CD14-positive monocyte (primary cell): ENCODE results near the gene ACOD1. TPM values are rescaled to one million over a fixed set of nuclear protein-coding genes. Genes with fewer than 3 reads are reported as not detected.
A peak's percentile ranks its signal among the peaks of the same experiment; 100 is the strongest.

Experiments
- DNase-seq, 3 donors: peaks; one replicate each; pipeline ENCODE4 v3.0.0-alpha.2; 2011 to 2022
- H2AFZ ChIP-seq: 2 replicates; pipeline ENCODE4 v1.6.0; 2012; ENCODE audit warnings: mild to moderate bottlenecking, low read depth, low read length, inconsistent platforms; ENCODE audit not compliant: insufficient read depth, poor library complexity, severe bottlenecking
- H3K27ac ChIP-seq, 2 donors: 1 replicate in 1 of 2; 2 replicates in 1 of 2; pipeline ENCODE4 v1.5.1; 2012 to 2013; ENCODE audit warnings: low read length in 2 of 2, control low read depth in 1 of 2, inconsistent platforms in 1 of 2, low read depth in 1 of 2, mild to moderate bottlenecking in 1 of 2
- H3K27me3 ChIP-seq, 2 donors: one replicate each; pipeline versions ENCODE4 v1.6.0 to v1.6.1; 2011 to 2013; ENCODE audit warnings: low read length in 2 of 2; ENCODE audit not compliant: control insufficient read depth in 2 of 2, insufficient read depth in 2 of 2
- H3K36me3 ChIP-seq, 2 donors: replicated peaks in 1 of 2; 1 replicate in 1 of 2; 2 replicates in 1 of 2; pipeline versions ENCODE4 v1.5.1 to v1.6.1; 2012 to 2013; ENCODE audit warnings: low read length in 2 of 2, control low read depth in 1 of 2, inconsistent platforms in 1 of 2, mild to moderate bottlenecking in 1 of 2; ENCODE audit not compliant: insufficient read depth in 2 of 2, control insufficient read depth in 1 of 2
- H3K4me1 ChIP-seq, 2 donors: 1 replicate in 1 of 2; 2 replicates in 1 of 2; pipeline versions ENCODE4 v1.5.1 to v1.6.1; 2012 to 2013; ENCODE audit warnings: low read length in 2 of 2, control low read depth in 1 of 2, inconsistent platforms in 1 of 2, mild to moderate bottlenecking in 1 of 2, moderate library complexity in 1 of 2; ENCODE audit not compliant: insufficient read depth in 2 of 2, control insufficient read depth in 1 of 2
- H3K4me2 ChIP-seq: replicated peaks from 2 replicates; pipeline ENCODE3; 2012; ENCODE audit warnings: low read length, moderate library complexity, mild to moderate bottlenecking; ENCODE audit not compliant: poor library complexity, severe bottlenecking; ENCODE audit errors: extremely low read depth
- H3K4me3 ChIP-seq, 3 experiments: fragments of 200-600 bp in 1 of 3; sonication (generic) in 1 of 3; replicated peaks in 1 of 3; 1 replicate in 2 of 3; 2 replicates in 1 of 3; pipeline ENCODE4 v1.5.1; 2011 to 2013; ENCODE audit warnings: low read length in 3 of 3, mild to moderate bottlenecking in 3 of 3, control low read depth in 2 of 3, low read depth in 2 of 3, inconsistent platforms in 1 of 3, moderate library complexity in 1 of 3
- H3K79me2 ChIP-seq: 2 replicates; pipeline ENCODE4 v1.6.0; 2012; ENCODE audit warnings: mild to moderate bottlenecking, control low read depth, inconsistent platforms, low read length, moderate library complexity; ENCODE audit not compliant: insufficient read depth
- H3K9ac ChIP-seq: 2 replicates; pipeline ENCODE4 v1.6.0; 2017; ENCODE audit warnings: low read length, mild to moderate bottlenecking; ENCODE audit not compliant: insufficient read depth, poor library complexity, severe bottlenecking
- H3K9me3 ChIP-seq, 2 donors: replicated peaks in 1 of 2; 1 replicate in 1 of 2; 2 replicates in 1 of 2; pipeline versions ENCODE4 v1.5.1 to v1.6.1; 2012 to 2013; ENCODE audit warnings: low read length in 2 of 2, control low read depth in 1 of 2; ENCODE audit not compliant: control insufficient read depth in 1 of 2, insufficient read depth in 1 of 2
- H4K20me1 ChIP-seq: 2 replicates; pipeline ENCODE4 v1.6.0; 2012; ENCODE audit warnings: mild to moderate bottlenecking, low read length, control low read depth, moderate library complexity; ENCODE audit not compliant: insufficient read depth
- H3K27ac Mint-ChIP-seq, 7 donors: one replicate each; pipeline ENCODE4 v1.8.0; 2020; ENCODE audit warnings: mild to moderate bottlenecking in 7 of 7, mixed read lengths in 7 of 7, moderate library complexity in 6 of 7, inconsistent platforms in 2 of 7
- H3K27me3 Mint-ChIP-seq, 3 donors: one replicate each; pipeline ENCODE4 v1.8.0; 2021 to 2022; ENCODE audit warnings: low read depth in 3 of 3, mild to moderate bottlenecking in 3 of 3, mixed read lengths in 3 of 3, moderate library complexity in 3 of 3, inconsistent platforms in 1 of 3
- H3K36me3 Mint-ChIP-seq, 2 donors: one replicate each; pipeline ENCODE4 v1.8.0; 2020; ENCODE audit warnings: mixed read lengths in 2 of 2, inconsistent platforms in 1 of 2, mild to moderate bottlenecking in 1 of 2
- H3K4me1 Mint-ChIP-seq: one replicate; pipeline ENCODE4 v1.8.0; 2020; ENCODE audit warnings: mild to moderate bottlenecking, mixed read lengths
- H3K4me3 Mint-ChIP-seq, 2 donors: one replicate each; pipeline ENCODE4 v1.8.0; 2020; ENCODE audit warnings: mild to moderate bottlenecking in 2 of 2, mixed read lengths in 2 of 2, moderate library complexity in 1 of 2
- H3K9me3 Mint-ChIP-seq, 7 donors: one replicate each; pipeline ENCODE4 v1.8.0; 2020 to 2022; ENCODE audit warnings: mixed read lengths in 7 of 7, mild to moderate bottlenecking in 6 of 7, moderate library complexity in 6 of 7, inconsistent platforms in 2 of 7
- WGBS: methylation state at CpG from one replicate; pipeline ENCODE4 v1.1.5; 2013; ENCODE audit warnings: missing lambda C conversion rate; ENCODE audit not compliant: insufficient coverage; 5-methylcytosine and 5-hydroxymethylcytosine counted together
- intact Hi-C, 2 donors: fragments of 100-400 bp; cut with micrococcal nuclease; formaldehyde crosslinking; loops; one replicate each; pipeline versions ENCODE4 v1.15.0 to v1.15.1; 2023
- polyA plus RNA-seq, 3 donors: library from polyadenylated mRNA; depleted of rRNA in 1 of 3; unstranded in 2 of 3; stranded (reverse) in 1 of 3; fragments of 300-500 nt in 2 of 3; fragments of >200 nt in 1 of 3; fragmentation: Illumina TruSeq in 2 of 3; gene quantifications; 1 replicate in 2 of 3; 2 replicates in 1 of 3; pipeline ENCODE4 v1.2.3, GENCODE V29; 2012 to 2021
- TF ChIP-seq, protein P1 (sequence below): fragments of 200-600 bp; IDR thresholded peaks from one replicate; pipeline ENCODE4 v1.8.0; 2022; ENCODE audit warnings: antibody characterized with exemption, mild to moderate bottlenecking

The ACOD1 gene
- polyA plus RNA-seq, 3 donors, result 0.29 TPM; not detected in 2

DNA sequence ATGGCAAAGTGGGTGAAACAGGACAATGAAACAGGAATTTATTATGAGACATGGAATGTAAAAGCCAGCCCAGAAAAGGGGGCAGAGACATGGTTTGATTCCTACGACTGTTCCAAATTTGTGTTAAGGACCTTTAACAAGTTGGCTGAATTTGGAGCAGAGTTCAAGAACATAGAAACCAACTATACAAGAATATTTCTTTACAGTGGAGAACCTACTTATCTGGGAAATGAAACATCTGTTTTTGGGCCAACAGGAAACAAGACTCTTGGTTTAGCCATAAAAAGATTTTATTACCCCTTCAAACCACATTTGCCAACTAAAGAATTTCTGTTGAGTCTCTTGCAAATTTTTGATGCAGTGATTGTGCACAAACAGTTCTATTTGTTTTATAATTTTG lies 52.2 kb downstream of the ACOD1 start:
- TF ChIP-seq, protein P1, sequence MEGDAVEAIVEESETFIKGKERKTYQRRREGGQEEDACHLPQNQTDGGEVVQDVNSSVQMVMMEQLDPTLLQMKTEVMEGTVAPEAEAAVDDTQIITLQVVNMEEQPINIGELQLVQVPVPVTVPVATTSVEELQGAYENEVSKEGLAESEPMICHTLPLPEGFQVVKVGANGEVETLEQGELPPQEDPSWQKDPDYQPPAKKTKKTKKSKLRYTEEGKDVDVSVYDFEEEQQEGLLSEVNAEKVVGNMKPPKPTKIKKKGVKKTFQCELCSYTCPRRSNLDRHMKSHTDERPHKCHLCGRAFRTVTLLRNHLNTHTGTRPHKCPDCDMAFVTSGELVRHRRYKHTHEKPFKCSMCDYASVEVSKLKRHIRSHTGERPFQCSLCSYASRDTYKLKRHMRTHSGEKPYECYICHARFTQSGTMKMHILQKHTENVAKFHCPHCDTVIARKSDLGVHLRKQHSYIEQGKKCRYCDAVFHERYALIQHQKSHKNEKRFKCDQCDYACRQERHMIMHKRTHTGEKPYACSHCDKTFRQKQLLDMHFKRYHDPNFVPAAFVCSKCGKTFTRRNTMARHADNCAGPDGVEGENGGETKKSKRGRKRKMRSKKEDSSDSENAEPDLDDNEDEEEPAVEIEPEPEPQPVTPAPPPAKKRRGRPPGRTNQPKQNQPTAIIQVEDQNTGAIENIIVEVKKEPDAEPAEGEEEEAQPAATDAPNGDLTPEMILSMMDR, result no peak
- peak overlapping the region in 1 of 2 donors; percentile 13 for H3K27ac ChIP-seq
- H3K4me1 Mint-ChIP-seq, result peaks cover 2% of the 10 kb centered on the region
- peaks cover 52 to 73% of the 10 kb centered on the region in 2 donors for H3K36me3 Mint-ChIP-seq
- no peak for DNase-seq
- no CpG with 5 or more reads among the region's 1 CpG for WGBS
- no peaks in the 10 kb centered on the region for H3K27me3 ChIP-seq
- H3K4me3 ChIP-seq, result no peak overlapping the region
- no peak overlapping the region for H2AFZ ChIP-seq
- no peak overlapping the region for H3K4me3 Mint-ChIP-seq
- peaks cover 53% of the 10 kb centered on the region for H4K20me1 ChIP-seq
- no peaks in the 10 kb centered on the region for H3K4me1 ChIP-seq
- H3K4me2 ChIP-seq, result no peak overlapping the region
- intact Hi-C loops, result no loop called here
- H3K9me3 Mint-ChIP-seq, result no peaks in the 10 kb centered on the region
- H3K27ac Mint-ChIP-seq, result no peak overlapping the region
- H3K9ac ChIP-seq, result no peak overlapping the region
- peaks cover 40 to 88% of the 10 kb centered on the region in 2 donors for H3K36me3 ChIP-seq
- no peaks in the 10 kb centered on the region for H3K9me3 ChIP-seq
- H3K79me2 ChIP-seq, result peaks cover 14% of the 10 kb centered on the region
- no peaks in the 10 kb centered on the region for H3K27me3 Mint-ChIP-seq

DNA sequence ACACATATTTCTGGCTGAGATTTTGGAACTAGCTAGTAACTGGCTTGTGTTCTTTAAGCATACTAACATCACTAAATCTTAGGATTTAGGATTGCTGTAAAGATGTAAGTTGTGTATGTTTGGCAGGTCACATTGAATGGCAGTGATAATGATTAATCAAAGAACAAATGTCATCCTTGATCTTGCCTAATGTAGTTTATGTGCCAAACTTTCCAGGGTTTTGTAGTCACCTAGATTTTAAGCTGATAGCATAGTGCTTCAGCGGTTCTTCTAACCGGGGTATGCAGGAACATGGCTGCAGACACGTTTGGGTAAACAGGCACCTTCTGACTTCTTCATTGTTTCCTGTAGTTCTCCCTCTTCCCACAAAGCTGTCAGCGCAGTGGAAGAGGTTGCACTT lies 53.2 kb downstream of the ACOD1 start:
- no peak overlapping the region for H3K4me3 ChIP-seq
- peaks cover 15% of the 10 kb centered on the region for H3K79me2 ChIP-seq
- intact Hi-C loops, result no loop called here
- peaks cover 63% of the 10 kb centered on the region for H4K20me1 ChIP-seq
- no peaks in the 10 kb centered on the region for H3K9me3 ChIP-seq
- no peak overlapping the region for H2AFZ ChIP-seq
- no peaks in the 10 kb centered on the region for H3K4me1 ChIP-seq
- TF ChIP-seq, protein P1, result no peak
- H3K9me3 Mint-ChIP-seq, result no peaks in the 10 kb centered on the region
- H3K9ac ChIP-seq, result no peak overlapping the region
- WGBS, result 79% methylated on average over 2 of the region's 4 CpGs
- H3K4me3 Mint-ChIP-seq, result no peak overlapping the region
- H3K27ac ChIP-seq, result peak overlapping the region in 1 of 2 donors; percentile 13
- no peaks in the 10 kb centered on the region for H3K27me3 Mint-ChIP-seq
- H3K27me3 ChIP-seq, result no peaks in the 10 kb centered on the region
- peaks cover 45 to 73% of the 10 kb centered on the region in 2 donors for H3K36me3 Mint-ChIP-seq
- peak overlapping the region in 4 of 7 donors; percentile 39 to 55 (median 52) for H3K27ac Mint-ChIP-seq
- no peak overlapping the region for H3K4me2 ChIP-seq
- no peak for DNase-seq
- H3K36me3 ChIP-seq, result peaks cover 34 to 87% of the 10 kb centered on the region in 2 donors
- peaks cover 2% of the 10 kb centered on the region for H3K4me1 Mint-ChIP-seq
